HTR-8/SVneo (cell line): Measurements from ENCODE around the gene HOXB1.

ENCODE experiments used
- DNase-seq: peaks from one replicate; pipeline ENCODE4 v3.0.0; 2011; ENCODE audit warnings: low spot score, mixed read lengths; ENCODE audit not compliant: insufficient read length
- FAIRE-seq: peaks from 2 replicates; lab custom pipeline; 2011; peaks lifted over from hg19 to GRCh38; lab: Jason Lieb, UNC

The HOXB1 gene

GRCh38 chr17:48556229-48556575 lies 25.4 kb upstream of the HOXB1 start:
- FAIRE-seq (peak; percentile 58), DNase-seq (no peak)

- FAIRE-seq: peak; percentile 95
- DNase-seq: peak; percentile 97
Observed at GRCh38 chr17:48555258-48556228, 24.7 kb upstream of the HOXB1 start.

GRCh38 chr17:48554412-48555257 lies 23.8 kb upstream of the HOXB1 start:
- DNase-seq: no peak
- peak; percentile 46 for FAIRE-seq

- DNase-seq (no peak), FAIRE-seq (no peak)
Observed at GRCh38 chr17:48553826-48554225, 23.0 kb upstream of the HOXB1 start.

GRCh38 chr17:48553190-48553547 lies 22.4 kb upstream of the HOXB1 start:
- DNase-seq: no peak
- FAIRE-seq: no peak

- DNase-seq: no peak
- peak; percentile 20 for FAIRE-seq
Observed at GRCh38 chr17:48552466-48553189, 21.8 kb upstream of the HOXB1 start.

- DNase-seq (no peak), FAIRE-seq (peak; percentile 4)
Observed at GRCh38 chr17:48551596-48552465, 21.0 kb upstream of the HOXB1 start.

GRCh38 chr17:48551214-48551555 lies 20.4 kb upstream of the HOXB1 start:
- DNase-seq (no peak), FAIRE-seq (no peak)

- DNase-seq (no peak), FAIRE-seq (no peak)
Observed at GRCh38 chr17:48550502-48551213, 19.8 kb upstream of the HOXB1 start.

- peak; percentile 33 for FAIRE-seq
- DNase-seq: no peak
Observed at GRCh38 chr17:48549914-48550501, 19.2 kb upstream of the HOXB1 start.

- FAIRE-seq (no peak), DNase-seq (no peak)
Observed at GRCh38 chr17:48549281-48549630, 18.4 kb upstream of the HOXB1 start.

- no peak for FAIRE-seq
- DNase-seq: no peak
Observed at GRCh38 chr17:48548523-48549280, 17.9 kb upstream of the HOXB1 start.

- no peak for FAIRE-seq
Observed at GRCh38 chr17:48547808-48548522, 17.2 kb upstream of the HOXB1 start.

GRCh38 chr17:48546924-48547807 lies 16.4 kb upstream of the HOXB1 start:
- FAIRE-seq (no peak), DNase-seq (no peak)

More at GRCh38 chr17:48547808-48548522, 17.2 kb upstream of the HOXB1 start:
- DNase-seq: no peak

- DNase-seq (no peak), FAIRE-seq (no peak)
Observed at GRCh38 chr17:48546137-48546923, 15.5 kb upstream of the HOXB1 start.

GRCh38 chr17:48545539-48545938 lies 14.7 kb upstream of the HOXB1 start:
- FAIRE-seq (no peak), DNase-seq (no peak)
